SK-N-SH (cell line): ENCODE measurements around the gene SRRM2. TPM values are rescaled to one million over a fixed set of nuclear protein-coding genes. Genes with fewer than 3 reads are reported as not detected.

Experiments used
- CTCF ChIA-PET: fragments of 300-600, 350-600 bp; formaldehyde crosslinking; extraction: SDS; loops from one replicate; lab custom pipeline; 2021; lab: Yijun Ruan, JAX
- POLR2A ChIA-PET: fragments of 350-600 bp; sonication (Branson Sonifier 250); formaldehyde crosslinking; extraction: SDS; loops from one replicate; lab custom pipeline; 2020; ENCODE audit warnings: antibody characterized with exemption, inconsistent platforms; lab: Yijun Ruan, JAX
- DNase-seq: peaks from one replicate; pipeline ENCODE4 v3.0.0; 2012
- H2AFZ ChIP-seq: fragments of 200-600 bp; sonication (generic); 2 replicates; pipeline ENCODE4 v1.8.1; 2016; ENCODE audit warnings: antibody characterized with exemption, mild to moderate bottlenecking, low read depth
- H3F3A ChIP-seq: fragments of 200-600 bp; sonication (generic); replicated peaks from 2 replicates; pipeline ENCODE3; 2016; ENCODE audit warnings: antibody characterized with exemption, mild to moderate bottlenecking; ENCODE audit not compliant: insufficient read depth
- H3K27ac ChIP-seq, 2 experiments: fragments of 200-500 bp in 1 of 2; fragments of 200-600 bp in 1 of 2; sonication (Bioruptor generic) in 1 of 2; sonication (generic), shearing (Covaris generic) in 1 of 2; 2 replicates each; pipeline versions ENCODE4 v1.5.1 to v1.6.1; 2014 to 2016; ENCODE audit warnings: low read depth in 2 of 2, inconsistent platforms in 1 of 2, low read length in 1 of 2, mild to moderate bottlenecking in 1 of 2, mixed read lengths in 1 of 2
- H3K27me3 ChIP-seq: fragments of 200-600 bp; sonication (generic), shearing (Covaris generic); 2 replicates; pipeline ENCODE4 v1.6.1; 2016; ENCODE audit warnings: mixed run types; ENCODE audit not compliant: insufficient read depth
- H3K36me3 ChIP-seq, 2 experiments: fragments of 200-500 bp in 1 of 2; fragments of 200-600 bp in 1 of 2; sonication (Bioruptor generic) in 1 of 2; sonication (generic) in 1 of 2; replicated peaks in 1 of 2; 2 replicates each; pipeline versions ENCODE3 to v1.5.1; 2014 to 2016; ENCODE audit warnings: low read length in 1 of 2, mild to moderate bottlenecking in 1 of 2; ENCODE audit not compliant: insufficient read depth in 2 of 2, control insufficient read depth in 1 of 2
- H3K4me1 ChIP-seq, 2 experiments: fragments of 200-500 bp in 1 of 2; fragments of 200-600 bp in 1 of 2; sonication (Bioruptor generic) in 1 of 2; sonication (generic), shearing (Covaris generic) in 1 of 2; 2 replicates each; pipeline versions ENCODE4 v1.5.1 to v1.6.1; 2014 to 2016; ENCODE audit warnings: low read depth in 1 of 2, low read length in 1 of 2, mixed run types in 1 of 2; ENCODE audit not compliant: insufficient read depth in 2 of 2, control insufficient read depth in 1 of 2
- H3K4me2 ChIP-seq: fragments of 200-600 bp; sonication (generic), shearing (Covaris generic); 2 replicates; pipeline ENCODE4 v1.6.1; 2017; ENCODE audit warnings: mixed run types
- H3K4me3 ChIP-seq, 2 experiments: fragments of 200-500 bp in 1 of 2; fragments of 200-600 bp in 1 of 2; sonication (Bioruptor generic) in 1 of 2; sonication (generic), shearing (Covaris generic) in 1 of 2; 2 replicates each; pipeline versions ENCODE4 v1.5.1 to v1.8.1; 2014 to 2016; ENCODE audit warnings: low read depth in 2 of 2, inconsistent platforms in 1 of 2, low read length in 1 of 2, mild to moderate bottlenecking in 1 of 2, mixed read lengths in 1 of 2, moderate library complexity in 1 of 2
- H3K79me2 ChIP-seq: fragments of 200-600 bp; sonication (generic); 2 replicates; pipeline ENCODE4 v1.8.1; 2017; ENCODE audit warnings: mild to moderate bottlenecking; ENCODE audit not compliant: insufficient read depth
- H3K9ac ChIP-seq: fragments of 200-600 bp; sonication (generic); 2 replicates; pipeline ENCODE4 v1.6.1; 2017; ENCODE audit warnings: mixed run types
- H3K9me2 ChIP-seq: fragments of 200-600 bp; sonication (generic); 2 replicates; pipeline ENCODE4 v1.6.1; 2017; ENCODE audit warnings: mixed run types
- H3K9me3 ChIP-seq: fragments of 200-600 bp; sonication (generic); 2 replicates; pipeline ENCODE4 v1.6.1; 2017; ENCODE audit warnings: mixed run types, mild to moderate bottlenecking, moderate library complexity
- H4K20me1 ChIP-seq: fragments of 200-600 bp; sonication (generic); 2 replicates; pipeline ENCODE4 v1.6.1; 2017; ENCODE audit warnings: mild to moderate bottlenecking, mixed run types; ENCODE audit not compliant: insufficient read depth
- ELF1 ChIP-seq: IDR thresholded peaks from 2 replicates; pipeline ENCODE4 v1.4.0; 2012
- EP300 ChIP-seq, 2 experiments: IDR thresholded peaks; 2 replicates each; pipeline versions ENCODE4 v1.4.0 to v1.6.1; 2012; ENCODE audit warnings: borderline replicate concordance in 1 of 2, low read depth in 1 of 2, low read length in 1 of 2
- EZH2phosphoT487 ChIP-seq: fragments of 200-600 bp; sonication (generic); IDR thresholded peaks from 2 replicates; pipeline ENCODE4 v1.6.1; 2017; ENCODE audit warnings: low read depth, mixed run types, mild to moderate bottlenecking, antibody characterized with exemption, moderate library complexity, borderline replicate concordance
- FOSL2 ChIP-seq: IDR thresholded peaks from 2 replicates; pipeline ENCODE4 v1.4.0; 2012; ENCODE audit warnings: low read depth, mild to moderate bottlenecking, moderate library complexity, borderline replicate concordance
- FOXJ3 ChIP-seq: sonication (generic); formaldehyde crosslinking; IDR thresholded peaks from 2 replicates; pipeline ENCODE4 v1.5.1; 2020; ENCODE audit warnings: mild to moderate bottlenecking, missing genetic modification reagents
- FOXM1 ChIP-seq: IDR thresholded peaks from 2 replicates; pipeline ENCODE4 v1.4.0; 2012; ENCODE audit warnings: low read depth, mild to moderate bottlenecking
- GABPA ChIP-seq: IDR thresholded peaks from 2 replicates; pipeline ENCODE4 v1.4.0; 2012; ENCODE audit warnings: low read depth, mild to moderate bottlenecking
- IRF3 ChIP-seq: fragments of 150-350 bp; IDR thresholded peaks from 2 replicates; pipeline ENCODE4 v1.6.1; 2016; ENCODE audit warnings: mild to moderate bottlenecking, low read depth, low read length
- MXI1 ChIP-seq: IDR thresholded peaks from 2 replicates; pipeline ENCODE4 v1.6.1; 2012; ENCODE audit warnings: mild to moderate bottlenecking, low read depth, low read length, improper control_type of control experiment
- NRF1 ChIP-seq: IDR thresholded peaks from 2 replicates; pipeline ENCODE4 v1.6.1; 2012; ENCODE audit warnings: low read depth, mild to moderate bottlenecking, low read length
- PBX3 ChIP-seq: IDR thresholded peaks from 2 replicates; pipeline ENCODE4; 2012
- RAD21 ChIP-seq: IDR thresholded peaks from 2 replicates; pipeline ENCODE4 v1.6.1; 2012; ENCODE audit warnings: mild to moderate bottlenecking, low read length
- RCOR1 ChIP-seq: fragments of 150-350 bp; IDR thresholded peaks from 2 replicates; pipeline ENCODE4 v1.6.1; 2017; ENCODE audit warnings: antibody characterized with exemption, low read length
- RFX5 ChIP-seq: IDR thresholded peaks from 2 replicates; pipeline ENCODE4 v1.6.1; 2012; ENCODE audit warnings: mild to moderate bottlenecking, improper control_type of control experiment, low read length
- SIN3A ChIP-seq: IDR thresholded peaks from 2 replicates; pipeline ENCODE4 v1.6.1; 2012; ENCODE audit warnings: low read depth, mild to moderate bottlenecking, low read length, moderate library complexity, borderline replicate concordance
- SMC3 ChIP-seq: IDR thresholded peaks from 2 replicates; pipeline ENCODE4 v1.6.1; 2012; ENCODE audit warnings: low read depth, low read length, improper control_type of control experiment
- TEAD4 ChIP-seq: IDR thresholded peaks from 2 replicates; pipeline ENCODE4 v1.4.0; 2012; ENCODE audit warnings: mild to moderate bottlenecking, borderline replicate concordance; ENCODE audit not compliant: insufficient read depth
- USF2 ChIP-seq: fragments of 150-350 bp; IDR thresholded peaks from 2 replicates; pipeline ENCODE4 v1.6.1; 2017; ENCODE audit warnings: antibody characterized with exemption, low read length, low read depth, borderline replicate concordance
- YY1 ChIP-seq: IDR thresholded peaks from 2 replicates; pipeline ENCODE4 v1.4.0; 2012; ENCODE audit warnings: low read depth, mild to moderate bottlenecking
- ZBTB33 ChIP-seq: IDR thresholded peaks from 2 replicates; pipeline ENCODE4 v1.4.0; 2012; ENCODE audit warnings: low read depth, borderline replicate concordance
- WGBS: methylation state at CpG from one replicate; pipeline ENCODE4 v1.1.6; 2017; ENCODE audit warnings: low lambda C conversion rate; 5-methylcytosine and 5-hydroxymethylcytosine counted together
- polyA plus RNA-seq, 3 experiments: library from polyadenylated mRNA; depleted of rRNA; stranded (reverse); fragments of >200 nt; gene quantifications; 2 replicates each; pipeline ENCODE4 v1.2.3, GENCODE V29; 2012

SRRM2 gene
- polyA plus RNA-seq, 1 of the 3 experiments (the other 2 are of a cell fraction): 143 TPM

GRCh38 chr16:2712063-2712441 lies 40.4 kb upstream of the SRRM2 start:
- ChIA-PET POLR2A (no interaction called here), CTCF (interaction anchor here (1.6 kb wide), 1 partner anchor 156 kb away, joined by 5 read pairs; no protein-coding TSS in a partner anchor)
- H3K27me3 ChIP-seq: no peaks in the 10 kb centered on the region
- no peaks in the 10 kb centered on the region; a peak in 1 of 4 replicates for H3K4me1 ChIP-seq
- peaks cover 0 to 24% of the 10 kb centered on the region in 2 experiments for H3K36me3 ChIP-seq
- no peak overlapping the region for H3K4me2 ChIP-seq
- no peak overlapping the region for H3K9ac ChIP-seq
- no peak for DNase-seq
- no peaks in the 10 kb centered on the region for H3K9me2 ChIP-seq
- no peaks in the 10 kb centered on the region for H3K9me3 ChIP-seq
- no peak overlapping the region for H3K27ac ChIP-seq
- TF ChIP-seq SIN3A (no peak), PBX3 (no peak), ELF1 (no peak), RFX5 (no peak), TEAD4 (no peak), FOXM1 (no peak), RCOR1 (no peak), GABPA (no peak), NRF1 (no peak), MXI1 (no peak), RAD21 (no peak), EZH2phosphoT487 (no peak), EP300 (IDR thresholded peaks at IDR 0.05; ENCODE audit: borderline replicate concordance in 1 of 2, low read depth in 1 of 2, low read length in 1 of 2) (no peak), SMC3 (no peak), ZBTB33 (no peak), IRF3 (no peak), YY1 (no peak), USF2 (no peak), FOXJ3 (no peak), FOSL2 (no peak)
- TF ChIP-seq, all 33 proteins: peak for 0
- Histone ChIP-seq H3K4me3 (no peak overlapping the region), H4K20me1 (no peaks in the 10 kb centered on the region), H3K79me2 (no peaks in the 10 kb centered on the region), H3F3A (no peaks in the 10 kb centered on the region), H2AFZ (no peak overlapping the region)
- WGBS: 82% methylated on average over 8 of the region's 14 CpGs
